K562 (cell line): ENCODE results near the gene PARP11. TPM values are rescaled to one million over a fixed set of nuclear protein-coding genes. Genes with fewer than 3 reads are reported as not detected.

ENCODE experiments used
- ATAC-seq: fragments of 200-7000 bp; cut with Tn5 transposase; 3 replicates; pipeline ENCODE4 v1.9.1; 2020; ENCODE audit warnings: moderate library complexity
- BruUV-seq: library from RNA; stranded (reverse); fragments of 400-500 nt; replicated peaks from 2 replicates; lab custom pipeline; 2021; lab: Mats Ljungman, UMichigan
- CTCF ChIA-PET: fragments of 300-600 bp; formaldehyde crosslinking; extraction: SDS; loops from one replicate; lab custom pipeline; 2021; ENCODE audit warnings: low intra/inter-chr PET ratio; lab: Yijun Ruan, JAX
- POLR2A ChIA-PET: fragments of 300-600, 350-650 bp; sonication (Branson Sonifier 250); formaldehyde crosslinking; extraction: SDS; loops from one replicate; lab custom pipeline; 2021; ENCODE audit warnings: antibody characterized with exemption, inconsistent platforms; lab: Yijun Ruan, JAX
- DNase-seq, 4 experiments: peaks; one replicate each; pipeline versions ENCODE4 v3.0.0 to v3.0.0-alpha.2; 2011 to 2018; ENCODE audit warnings: low spot score in 3 of 4, mixed read lengths in 3 of 4; ENCODE audit errors: extremely low read depth in 1 of 4
- FAIRE-seq: peaks from 2 replicates; lab custom pipeline; 2011; peaks lifted over from hg19 to GRCh38; lab: Jason Lieb, UNC
- H2AFZ ChIP-seq: 2 replicates; pipeline ENCODE4 v1.6.0; 2011; ENCODE audit warnings: low read depth, low read length, control low read depth, inconsistent platforms
- H3K27ac ChIP-seq: fragments of 200-600 bp; 3 replicates; pipeline ENCODE4 v1.8.0; 2011; ENCODE audit warnings: low read depth, mild to moderate bottlenecking, control low read depth, inconsistent platforms, low read length, moderate library complexity, mixed read lengths; ENCODE audit errors: extremely low read depth
- H3K27me3 ChIP-seq, 2 experiments: fragments of 300-600 bp in 1 of 2; 2 replicates in 1 of 2; 3 replicates in 1 of 2; pipeline versions ENCODE4 v1.6.0 to v1.8.0; 2011; ENCODE audit warnings: inconsistent platforms in 2 of 2, low read length in 2 of 2, mild to moderate bottlenecking in 1 of 2, mixed read lengths in 1 of 2, moderate library complexity in 1 of 2; ENCODE audit not compliant: control insufficient read depth in 2 of 2, insufficient read depth in 2 of 2
- H3K36me3 ChIP-seq: fragments of 300-600 bp; 3 replicates; pipeline ENCODE4 v1.8.0; 2011; ENCODE audit warnings: mild to moderate bottlenecking, low read length, inconsistent platforms; ENCODE audit not compliant: control insufficient read depth, insufficient read depth
- H3K4me1 ChIP-seq, 2 experiments: fragments of 200-600 bp in 1 of 2; replicated peaks in 1 of 2; 2 replicates in 1 of 2; 3 replicates in 1 of 2; pipeline versions ENCODE4 v1.5.1 to v1.8.0; 2011; ENCODE audit warnings: inconsistent platforms in 2 of 2, low read length in 2 of 2, mild to moderate bottlenecking in 1 of 2, mixed read lengths in 1 of 2, moderate library complexity in 1 of 2; ENCODE audit not compliant: control insufficient read depth in 2 of 2, insufficient read depth in 2 of 2
- H3K4me2 ChIP-seq: 2 replicates; pipeline ENCODE4 v1.6.1; 2011; ENCODE audit warnings: low read length, control low read depth, inconsistent platforms, mixed read lengths; ENCODE audit not compliant: insufficient read depth
- H3K4me3 ChIP-seq: fragments of 200-600 bp; sonication (generic), shearing (Covaris generic); 2 replicates; pipeline ENCODE4 v1.5.1; 2016; ENCODE audit warnings: control low read depth, inconsistent platforms
- H3K79me2 ChIP-seq: fragments of 200-600 bp; 3 replicates; pipeline ENCODE4 v1.8.0; 2011; ENCODE audit warnings: low read length, inconsistent platforms; ENCODE audit not compliant: control insufficient read depth, insufficient read depth
- H3K9ac ChIP-seq, 2 experiments: 2 replicates each; pipeline versions ENCODE4 v1.6.0 to v1.6.1; 2011; ENCODE audit warnings: low read depth in 2 of 2, low read length in 2 of 2, control low read depth in 1 of 2, inconsistent platforms in 1 of 2, mild to moderate bottlenecking in 1 of 2, mixed read lengths in 1 of 2; ENCODE audit not compliant: insufficient read depth in 1 of 2
- H3K9me1 ChIP-seq: one replicate; pipeline ENCODE4 v1.6.0; 2011; ENCODE audit warnings: inconsistent platforms, mild to moderate bottlenecking, low read length, moderate library complexity; ENCODE audit not compliant: control insufficient read depth, insufficient read depth
- H3K9me3 ChIP-seq: replicated peaks from 2 replicates; pipeline ENCODE4 v1.5.1; 2011; ENCODE audit warnings: low read depth, low read length, inconsistent platforms; ENCODE audit not compliant: control insufficient read depth, insufficient read depth
- H4K20me1 ChIP-seq: replicated peaks from 2 replicates; pipeline ENCODE4 v1.6.1; 2011; ENCODE audit warnings: low read length, inconsistent platforms, mixed read lengths; ENCODE audit not compliant: control insufficient read depth, insufficient read depth
- ASH1L ChIP-seq: fragments of 450-650 bp; IDR thresholded peaks from 2 replicates; pipeline ENCODE4 v1.6.1; 2018; ENCODE audit warnings: borderline replicate concordance, mild to moderate bottlenecking, low read depth; ENCODE audit not compliant: partially characterized antibody
- ATF1 ChIP-seq, 2 experiments: fragments of 450-650 bp in 1 of 2; IDR thresholded peaks; 2 replicates each; pipeline ENCODE4 v1.6.1; 2016; ENCODE audit warnings: missing compliant biosample characterization in 1 of 2, missing genetic modification characterization in 1 of 2
- BHLHE40 ChIP-seq: IDR thresholded peaks from 2 replicates; pipeline ENCODE4 v1.6.1; 2011; ENCODE audit warnings: low read length, improper control_type of control experiment
- FOS ChIP-seq: IDR thresholded peaks from 3 replicates; pipeline ENCODE4 v1.6.1; 2011; ENCODE audit not compliant: insufficient read length; ENCODE audit errors: extremely low read depth
- MCM2 ChIP-seq: fragments of 450-650 bp; IDR thresholded peaks from 2 replicates; pipeline ENCODE4 v1.6.1; 2017; ENCODE audit warnings: low read depth, mild to moderate bottlenecking
- SNRNP70 ChIP-seq: fragments of 200-400 bp; formaldehyde crosslinking; optimal IDR thresholded peaks from 2 replicates; pipeline ENCODE3; 2017; ENCODE audit warnings: low read depth, low read length
- ZBTB7A ChIP-seq: IDR thresholded peaks from 2 replicates; pipeline ENCODE4 v1.6.1; 2011; ENCODE audit warnings: low read depth, mild to moderate bottlenecking, low read length, moderate library complexity, borderline replicate concordance; ENCODE audit not compliant: control insufficient read depth
- ZFP91 ChIP-seq: sonication (generic); formaldehyde crosslinking; IDR thresholded peaks from 2 replicates; pipeline ENCODE4 v1.8.0; 2022; ENCODE audit warnings: mild to moderate bottlenecking, missing genetic modification reagents
- ZFPM2 ChIP-seq: fragments of 250-450 bp; sonication (Bioruptor Pico); IDR thresholded peaks from 2 replicates; pipeline ENCODE4 v1.5.1; 2022; ENCODE audit warnings: mild to moderate bottlenecking
- WGBS: fragments of 100-300 bp; shearing (Covaris generic); methylation state at CpG from one replicate; pipeline ENCODE4 v1.1.6; 2016; ENCODE audit warnings: low coverage, mixed read lengths; ENCODE audit not compliant: insufficient coverage; ENCODE audit errors: missing lambda C conversion rate; 5-methylcytosine and 5-hydroxymethylcytosine counted together
- in situ Hi-C: fragments of 300-500 bp; cut with MboI; formaldehyde crosslinking; loops from 4 replicates; pipeline ENCODE4 v1.15.0; 2018; ENCODE audit warnings: inconsistent platforms, mixed read lengths
- intact Hi-C: fragments of 100-400 bp; cut with micrococcal nuclease; formaldehyde crosslinking; loops from 2 replicates; pipeline ENCODE4 v1.14.2; 2022
- polyA plus RNA-seq, 8 experiments: library from polyadenylated mRNA; depleted of rRNA in 4 of 8; stranded (reverse) in 5 of 8; unstranded in 3 of 8; fragments of >200 nt; fragmentation: Nextera tagmentation in 2 of 8; fragmentation: Illumina TruSeq in 1 of 8; extraction: Ambion mirVana in 2 of 8; extraction: Trizol in 1 of 8; gene quantifications; 2 replicates each; pipeline versions ENCODE4 v1.2.1 to v1.2.3, GENCODE V29; 2011 to 2014; ENCODE audit warnings: inconsistent platforms in 1 of 8, missing spikeins in 1 of 8
- total RNA-seq, 7 experiments: library from RNA; depleted of rRNA in 6 of 7; stranded (reverse); fragments of >200 nt in 6 of 7; fragmentation: Illumina TruSeq in 2 of 7; extraction: Trizol in 2 of 7; gene quantifications; 2 replicates each; pipeline versions ENCODE4 v1.2.1 to v1.2.3, GENCODE V29; 2011 to 2021; ENCODE audit warnings: low replicate concordance in 1 of 7

The PARP11 gene
- total and polyA plus RNA-seq, 9 of the 15 experiments (the other 6 are each of a cell fraction or from before 2014, with no cell fraction given): 0.40 to 2.5 (median 1.4) TPM

GRCh38 chr12:3795066-3795465, 78.1 kb downstream of the PARP11 start (continued):
- TF ChIP-seq ZFP91 (CRISPR knock-in tag): no peak
- no peak for TF ChIP-seq ATF1 (CRISPR knock-in tag; IDR thresholded peaks at IDR 0.05)
- no peak for TF ChIP-seq ATF1 (tag; IDR thresholded peaks at IDR 0.05)
- TF ChIP-seq ZBTB7A: no peak
- TF ChIP-seq ASH1L: no peak
- TF ChIP-seq FOS: no peak
- TF ChIP-seq MCM2: no peak

DNA sequence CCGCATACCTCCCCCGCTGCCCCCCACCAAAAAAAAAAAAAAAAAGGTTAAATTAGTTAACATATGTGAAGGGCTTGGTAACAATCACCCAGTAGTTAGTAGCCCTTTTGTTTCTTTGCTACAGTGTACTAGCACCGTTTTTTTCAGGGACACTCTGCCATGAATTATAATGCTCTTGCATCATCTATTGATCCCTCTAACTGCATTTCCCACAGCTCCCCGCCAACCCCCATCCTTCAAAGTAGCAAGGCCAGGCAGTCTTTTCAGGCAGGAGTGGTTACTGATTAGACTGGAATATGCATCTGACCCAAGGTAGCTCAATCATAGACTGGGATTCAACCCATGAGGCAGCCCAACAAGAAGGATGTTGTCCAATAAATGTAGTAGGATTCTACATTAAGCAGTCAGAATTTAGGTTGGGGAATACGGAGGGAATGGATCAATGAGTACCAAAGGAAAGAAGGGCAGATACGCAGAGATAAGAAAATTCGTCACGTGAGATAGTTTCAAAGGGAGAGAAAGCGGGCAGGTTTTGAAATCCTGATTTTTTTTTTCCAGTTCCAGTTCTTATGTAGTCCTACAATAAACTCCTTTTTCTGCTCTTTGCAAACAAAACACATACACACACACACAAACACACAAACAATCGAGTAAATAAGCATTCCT, 80.4 kb downstream of the PARP11 start:
- DNase-seq: no peak
- no peak for FAIRE-seq
- ChIA-PET POLR2A (no interaction called here), CTCF (no interaction called here)
- Histone ChIP-seq H3K27ac (no peak overlapping the region), H3K4me3 (no peak overlapping the region), H3K4me1 (no peaks in the 10 kb centered on the region), H3K27me3 (no peaks in the 10 kb centered on the region; a peak in 1 of 5 replicates), H2AFZ (no peak overlapping the region), H4K20me1 (no peaks in the 10 kb centered on the region), H3K79me2 (no peaks in the 10 kb centered on the region), H3K36me3 (no peaks in the 10 kb centered on the region), H3K9me1 (no peaks in the 10 kb centered on the region), H3K9ac (no peak overlapping the region), H3K4me2 (no peak overlapping the region), H3K9me3 (no peaks in the 10 kb centered on the region)
- no peak for ATAC-seq
- intact Hi-C loops: no loop called here
- BruUV-seq: no TSS peak
- TF ChIP-seq BHLHE40 (no peak), ZFPM2 (CRISPR knock-in tag) (no peak), SNRNP70 (no peak)
- in situ Hi-C loops: no loop called here
- WGBS: 0% methylated on average over 7 of the region's 10 CpGs
